Inferior parietal cortex (tissue), 1 donor: ENCODE results near the gene INTS14.
"Not testable (repeated sequence)": the region's sequence is repeated elsewhere in the genome, so short reads cannot be mapped to it uniquely, and the experiment has no call there.

Experiments used
- DNase-seq: peaks from one replicate; pipeline ENCODE4 v3.0.0-alpha.2; 2016; ENCODE audit errors: extremely low spot score

Gene INTS14

GRCh38 chr15:65631503-65631902, 20.6 kb upstream of the INTS14 start:
- DNase-seq: no peak

- DNase-seq: no peak
Observed at GRCh38 chr15:65630760-65631159, 19.8 kb upstream of the INTS14 start.

- DNase-seq: no peak
Observed at GRCh38 chr15:65629548-65629947, 18.6 kb upstream of the INTS14 start.

- DNase-seq: no peak
Observed at GRCh38 chr15:65626856-65627255, 15.9 kb upstream of the INTS14 start.

GRCh38 chr15:65623103-65623502, 12.2 kb upstream of the INTS14 start:
- no peak for DNase-seq

- DNase-seq: no peak
Observed at GRCh38 chr15:65621638-65622037, 10.7 kb upstream of the INTS14 start, which contains the start of gene SLC24A1. TSS of gene SLC24A1 (plus strand) at chr15:65621938. CDS start at chr15:65624081, 2,143 bp downstream.

GRCh38 chr15:65620833-65621232, 9.9 kb upstream of the INTS14 start:
- DNase-seq: no peak

GRCh38 chr15:65619626-65620290, 8.8 kb upstream of the INTS14 start:
- DNase-seq: no peak

GRCh38 chr15:65618560-65619109, 7.7 kb upstream of the INTS14 start:
- no peak for DNase-seq

- not testable (repeated sequence) for DNase-seq
Observed at GRCh38 chr15:65615887-65616286, 5.0 kb upstream of the INTS14 start.

GRCh38 chr15:65612949-65613744, 2.2 kb upstream of the INTS14 start:
- DNase-seq: no peak

GRCh38 chr15:65612616-65612946, 1.6 kb upstream of the INTS14 start:
- DNase-seq: no peak

GRCh38 chr15:65611888-65612615, 1.1 kb upstream of the INTS14 start:
- DNase-seq: no peak

- DNase-seq: no peak
Observed at GRCh38 chr15:65603559-65603958, 7.4 kb downstream of the INTS14 start.

GRCh38 chr15:65603134-65603533, 7.8 kb downstream of the INTS14 start:
- no peak for DNase-seq

- no peak for DNase-seq
Observed at GRCh38 chr15:65599677-65600076, 11.3 kb downstream of the INTS14 start.

- DNase-seq: no peak
Observed at GRCh38 chr15:65598468-65598867, 12.5 kb downstream of the INTS14 start.

- peak; percentile 66 for DNase-seq
Observed at GRCh38 chr15:65595960-65596359, 15.0 kb downstream of the INTS14 start.

GRCh38 chr15:65587094-65587493, 23.8 kb downstream of the INTS14 start:
- DNase-seq: no peak

- DNase-seq: no peak
Observed at GRCh38 chr15:65584241-65584640, 26.7 kb downstream of the INTS14 start.

GRCh38 chr15:65583701-65584100, 27.2 kb downstream of the INTS14 start:
- DNase-seq: no peak

- DNase-seq: no peak
Observed at GRCh38 chr15:65580287-65580686, 30.6 kb downstream of the INTS14 start.
